Measurements from ENCODE around the gene CDH23.

The CDH23 gene

GRCh38 chr10:71648254-71648932 is 251.7 kb downstream of the CDH23 start:
- DNase-seq, result no peak

GRCh38 chr10:71648933-71649320 is 252.2 kb downstream of the CDH23 start:
- no peak for DNase-seq

- no peak for DNase-seq
Observed at GRCh38 chr10:71649631-71650030, 252.9 kb downstream of the CDH23 start.

DNA sequence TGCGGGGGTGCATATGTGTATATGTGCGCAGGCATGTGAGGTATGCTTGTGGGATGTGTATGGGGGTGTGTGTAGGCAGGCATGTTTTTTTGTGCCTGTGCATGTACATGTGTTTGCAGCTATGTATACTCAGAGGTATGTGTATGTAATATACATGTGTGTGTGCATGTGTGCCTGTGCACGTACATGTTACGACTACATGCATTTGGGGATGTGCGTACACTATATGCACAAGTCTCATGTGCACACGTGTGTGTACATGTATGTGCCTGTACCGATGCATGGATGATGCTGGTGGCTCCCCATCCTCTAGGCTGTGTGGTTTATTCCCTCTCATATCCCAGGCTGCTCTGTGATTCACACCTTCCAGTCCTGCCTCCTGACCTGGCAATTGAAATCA is 253.7 kb downstream of the CDH23 start:
- no peak for DNase-seq

GRCh38 chr10:71651428-71651827 is 254.7 kb downstream of the CDH23 start:
- DNase-seq, result no peak

- DNase-seq, result no peak
Observed at GRCh38 chr10:71651928-71652327, 255.2 kb downstream of the CDH23 start.

GRCh38 chr10:71653044-71653443 is 256.3 kb downstream of the CDH23 start:
- DNase-seq, result no peak

GRCh38 chr10:71656220-71656619 is 259.5 kb downstream of the CDH23 start:
- no peak for DNase-seq

DNA sequence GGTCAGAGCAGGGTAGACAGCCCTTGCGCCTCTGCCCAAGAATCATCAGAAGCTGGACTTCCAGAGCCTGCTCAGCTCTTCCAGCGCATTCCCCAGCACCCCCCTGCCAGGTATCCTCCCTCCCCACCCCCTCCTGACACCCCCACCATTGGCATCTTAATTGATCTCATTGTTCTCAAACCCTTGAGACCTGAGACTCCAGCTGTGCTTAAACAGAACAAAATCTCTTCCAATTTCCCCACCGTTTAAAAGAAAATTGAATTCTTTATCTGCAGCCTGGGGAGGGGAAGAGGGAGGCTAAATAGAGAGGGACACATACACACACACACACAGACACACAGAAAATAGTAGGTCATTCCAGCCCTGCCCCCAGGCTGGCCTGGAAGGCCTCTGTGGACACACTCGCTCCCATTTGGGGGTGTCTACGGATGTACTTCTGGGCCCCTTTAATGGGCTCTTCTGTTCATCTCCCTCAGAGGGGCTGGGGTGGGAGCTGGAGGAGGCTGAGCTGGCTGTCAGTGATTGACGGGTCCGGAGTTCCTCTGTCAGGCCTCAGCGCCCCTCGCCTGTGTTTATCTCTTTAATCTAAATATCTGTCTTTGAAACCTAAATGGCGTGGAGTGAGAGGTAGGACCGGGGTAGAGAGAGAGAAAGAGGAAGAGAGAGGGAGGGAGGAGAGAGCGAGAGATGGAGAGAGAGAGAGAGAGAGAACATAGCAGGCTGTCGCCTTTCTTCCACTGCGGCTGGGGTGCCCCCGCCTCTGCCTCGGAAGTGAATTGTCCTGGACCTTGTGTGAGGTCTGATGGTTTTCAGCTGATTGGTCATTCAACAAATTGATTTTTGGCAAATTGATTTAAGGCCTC is 261.1 kb downstream of the CDH23 start:
- DNase-seq, result no peak

DNA sequence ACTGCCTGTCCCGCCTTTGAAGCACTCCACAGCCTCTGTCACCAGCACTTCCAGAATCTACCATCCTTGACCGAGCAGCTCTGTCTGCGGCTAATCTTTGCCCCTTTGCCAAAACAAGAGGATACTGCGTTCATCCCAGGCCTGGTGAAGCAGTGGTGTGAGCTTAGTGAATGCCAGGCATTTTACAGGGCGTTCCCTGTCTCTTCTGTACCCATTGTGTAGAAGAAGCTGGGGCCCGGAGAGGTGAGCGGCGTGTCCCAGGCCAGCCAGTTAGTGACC is 261.7 kb downstream of the CDH23 start:
- DNase-seq, result no peak

DNA sequence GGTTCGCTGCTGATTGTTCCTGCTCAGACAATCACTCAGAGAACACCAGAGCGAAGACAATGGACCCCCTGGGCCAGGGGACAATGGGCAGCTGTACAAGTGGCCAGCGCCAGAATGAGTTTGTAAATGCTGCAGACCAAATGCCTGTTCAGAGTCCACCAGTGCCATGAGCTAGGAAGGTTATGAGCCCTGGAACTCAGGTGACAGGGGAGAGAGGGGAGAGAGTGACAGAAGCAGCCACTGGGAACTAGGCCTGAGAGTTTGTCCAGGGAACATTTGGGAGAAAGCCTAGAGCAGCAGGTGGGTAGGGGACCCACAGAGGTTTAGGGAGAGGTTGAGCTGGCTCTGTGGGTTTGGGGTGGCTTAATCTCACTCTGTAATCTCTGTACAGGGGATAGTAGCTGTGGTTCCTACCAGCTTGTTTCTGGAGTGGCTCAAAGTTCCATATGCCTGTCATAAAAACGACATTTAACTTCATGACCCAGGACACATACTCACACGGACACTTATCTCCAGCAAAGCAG is 262.5 kb downstream of the CDH23 start:
- no peak for DNase-seq

DNA sequence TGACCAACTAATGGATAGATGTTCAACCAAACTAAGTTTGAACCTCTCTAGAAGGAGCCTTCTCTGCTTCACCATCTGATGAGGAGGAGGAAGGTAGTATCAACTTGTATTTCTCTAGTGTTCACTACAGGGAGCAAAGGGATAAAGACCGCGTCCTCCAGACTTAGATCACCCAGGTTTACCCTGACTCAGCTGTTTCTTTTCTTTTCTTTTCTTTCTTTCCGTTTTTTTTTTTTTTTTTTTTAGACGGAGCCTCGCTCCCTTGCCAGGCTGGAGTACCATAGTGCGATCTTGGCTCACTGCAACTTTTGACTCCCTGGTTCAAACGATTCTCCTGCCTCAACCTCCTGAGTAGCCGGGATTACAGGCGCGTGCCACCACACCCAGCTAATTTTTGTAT is 263.0 kb downstream of the CDH23 start:
- DNase-seq, result no peak

DNA sequence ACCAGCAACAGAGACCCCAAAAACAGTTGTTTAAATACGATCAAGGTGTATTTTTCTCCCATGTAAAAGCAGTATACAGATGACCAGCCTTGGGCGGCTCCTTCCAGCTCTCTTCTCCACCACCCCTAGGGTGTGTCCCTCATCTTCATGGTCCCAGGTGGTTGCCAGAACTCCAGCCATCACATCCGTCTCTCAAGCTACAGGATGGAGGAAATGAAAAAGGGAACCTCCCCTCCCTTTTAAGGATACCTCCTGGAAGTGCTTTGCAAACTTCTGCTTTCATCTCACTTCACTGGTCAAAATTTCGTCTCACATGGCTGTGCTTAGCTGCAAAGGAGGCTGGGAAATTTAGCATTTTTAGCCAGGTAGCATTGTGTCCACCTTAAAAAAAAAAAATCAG is 263.6 kb downstream of the CDH23 start:
- DNase-seq, result no peak

DNA sequence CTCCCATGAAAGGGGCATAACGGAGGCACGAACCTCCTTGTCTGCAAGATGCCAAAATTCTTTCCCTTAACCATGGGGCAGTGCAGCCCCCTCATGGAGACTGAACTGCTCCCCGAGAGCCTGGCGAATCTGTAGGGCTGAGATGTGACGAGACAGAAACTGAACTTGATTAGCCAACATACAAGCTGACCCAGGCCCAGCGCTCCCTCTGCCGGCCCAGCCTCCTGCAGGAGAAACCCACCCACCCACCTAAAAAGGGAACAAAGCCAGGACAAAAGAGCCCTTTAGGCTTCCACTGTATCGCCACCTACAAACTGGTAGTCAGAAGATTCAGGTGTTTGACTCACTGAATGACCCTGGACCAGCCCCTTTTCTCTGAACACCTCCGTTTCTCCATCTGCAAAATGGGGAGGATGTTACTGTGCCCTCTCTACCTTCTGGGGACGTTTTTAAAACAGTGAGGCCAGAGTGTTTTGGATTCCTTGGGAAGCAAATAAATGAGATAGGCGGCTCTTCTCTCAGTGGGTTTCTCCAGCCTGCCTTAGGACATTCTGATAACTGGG is 264.4 kb downstream of the CDH23 start:
- DNase-seq, result no peak

GRCh38 chr10:71661779-71662336 is 265.1 kb downstream of the CDH23 start:
- no peak for DNase-seq

- DNase-seq, result no peak
Observed at GRCh38 chr10:71663311-71663710, 266.6 kb downstream of the CDH23 start.

DNA sequence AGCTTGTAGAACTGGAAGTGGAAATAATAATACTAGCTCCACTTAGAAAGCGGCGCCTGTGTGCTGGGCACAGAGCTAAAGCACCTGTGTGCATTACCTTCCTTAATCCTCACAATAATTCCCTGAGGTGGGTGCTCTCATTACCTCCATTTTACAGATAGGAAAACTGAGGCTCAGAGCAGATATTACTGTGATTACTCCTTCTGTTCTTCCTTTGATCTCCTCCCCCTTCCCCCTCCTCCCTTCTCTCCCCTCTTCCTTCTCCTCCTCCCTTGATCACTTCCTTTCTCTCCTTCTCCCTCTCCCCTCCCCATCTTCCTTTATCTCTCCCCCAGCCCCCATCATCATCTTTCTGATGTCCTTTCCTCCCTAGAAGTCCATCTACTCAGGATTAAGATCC is 267.9 kb downstream of the CDH23 start:
- no peak for DNase-seq

DNA sequence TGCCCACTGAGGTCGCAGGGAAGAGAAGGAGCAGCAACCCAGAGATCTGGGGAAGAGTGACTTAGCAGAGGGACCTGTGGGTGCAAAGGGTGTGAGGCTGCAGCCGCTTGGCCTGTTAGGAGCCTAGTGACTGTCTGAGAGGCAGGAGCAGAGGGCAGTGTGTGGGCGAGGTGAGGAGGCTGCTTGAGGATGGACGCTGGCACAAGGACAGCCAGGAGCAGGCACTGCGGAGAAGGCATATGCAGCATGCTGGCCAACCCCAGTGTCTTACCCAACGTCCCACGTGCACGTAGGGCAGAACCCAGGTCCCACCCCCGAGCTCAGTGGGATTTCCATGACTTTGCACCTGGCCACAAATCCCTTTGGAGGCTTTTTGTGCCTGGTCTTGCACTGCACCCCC is 268.7 kb downstream of the CDH23 start:
- no peak for DNase-seq

DNA sequence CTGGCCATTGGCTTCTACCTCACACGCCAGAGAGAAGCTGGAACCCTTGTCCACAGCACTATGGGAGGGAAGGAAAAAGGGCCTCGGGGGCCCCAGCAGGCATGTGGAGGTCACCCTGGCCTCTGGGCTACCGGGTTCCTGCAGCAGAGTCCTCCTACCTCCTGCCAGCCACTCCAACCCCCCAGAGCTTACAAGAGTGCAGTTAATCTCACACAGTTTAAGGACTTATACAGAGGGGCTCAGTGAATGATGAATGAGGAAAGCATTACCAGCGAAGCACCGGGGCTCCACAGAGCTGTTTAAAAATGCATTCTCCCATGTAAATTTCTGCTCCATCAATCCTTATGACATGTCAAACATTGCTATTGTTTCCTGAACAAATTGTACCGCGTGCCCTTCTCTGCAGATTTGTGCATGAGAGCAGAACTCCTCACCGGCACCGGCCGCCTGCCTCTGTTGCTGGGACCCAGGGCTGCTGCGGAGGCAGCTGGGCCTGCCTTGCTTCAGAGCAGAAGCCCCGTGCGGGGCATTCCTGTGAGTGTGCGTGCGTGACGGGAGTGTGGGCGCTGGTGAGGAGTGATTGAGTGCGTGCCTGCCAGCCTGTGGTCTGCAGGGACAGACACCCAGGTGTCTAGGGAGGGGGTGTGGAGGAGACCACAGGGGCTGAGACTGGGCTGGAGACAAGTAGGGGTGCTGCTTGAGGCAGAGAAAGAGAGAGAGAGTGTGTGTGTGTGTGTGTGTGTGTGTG is 270.1 kb downstream of the CDH23 start:
- no peak for DNase-seq

DNA sequence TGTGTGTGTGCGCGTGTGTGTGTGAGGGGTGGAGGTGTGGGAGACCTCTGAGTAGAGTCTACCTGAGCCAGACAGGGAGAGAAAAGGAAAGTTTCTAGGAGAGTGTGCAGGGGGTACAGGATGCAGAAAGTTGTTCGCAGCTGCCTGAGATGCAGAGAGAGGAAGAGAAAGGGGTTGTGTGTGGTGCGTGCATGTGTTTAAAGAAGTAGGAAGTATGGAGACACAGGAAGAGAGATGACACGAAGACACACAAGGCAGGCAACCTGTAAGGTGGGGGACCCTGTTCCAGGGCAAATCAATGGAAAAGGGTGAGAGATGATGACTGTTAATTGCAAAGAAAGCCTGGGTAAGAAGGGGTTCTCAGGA is 270.6 kb downstream of the CDH23 start:
- DNase-seq, result no peak

DNA sequence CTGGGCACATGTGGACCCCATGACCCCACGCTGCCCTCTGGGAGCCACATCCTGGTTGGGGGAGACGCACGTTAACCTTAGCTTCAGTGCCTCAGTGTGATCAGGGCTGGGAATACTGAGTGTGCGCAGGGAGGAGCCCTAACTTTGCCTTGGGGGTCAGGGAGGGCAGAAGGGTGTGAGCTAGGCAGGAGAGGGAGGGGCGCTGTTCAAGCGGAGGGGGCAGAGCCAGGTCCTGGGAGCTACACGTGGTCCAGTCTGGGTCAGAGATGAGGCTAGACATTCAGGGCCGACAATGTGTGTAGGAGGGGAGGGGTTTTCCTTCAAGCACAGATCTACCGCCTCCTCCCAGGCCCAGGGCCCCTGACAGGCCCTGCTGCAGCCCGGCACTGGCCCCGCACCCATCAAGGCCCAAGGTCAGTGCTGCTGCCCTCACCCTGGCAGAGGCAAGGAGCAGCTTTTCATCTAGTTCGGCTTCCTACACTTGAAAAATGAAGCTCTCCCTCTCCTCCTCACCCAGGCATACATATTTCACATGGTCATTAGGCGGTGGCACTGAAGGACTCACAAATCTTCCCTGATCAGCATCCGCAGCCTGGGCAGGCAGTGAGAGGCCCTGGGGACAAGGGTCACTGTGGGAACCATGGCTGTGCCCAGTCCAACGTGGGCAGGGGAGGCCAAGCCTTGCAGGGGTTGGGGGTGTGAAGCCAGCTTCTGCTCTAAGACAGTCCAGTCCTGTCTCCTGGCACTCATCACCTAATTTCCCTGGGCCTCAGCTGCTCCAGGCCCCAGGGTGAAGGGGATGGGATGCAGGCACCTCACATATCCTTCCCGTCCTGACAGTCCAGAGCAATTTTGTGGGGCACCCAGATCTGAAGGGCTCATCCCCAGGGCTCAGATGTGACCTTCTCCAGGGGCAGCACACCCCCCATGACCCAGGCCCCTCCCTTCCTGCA is 275.6 kb downstream of the CDH23 start:
- no peak for DNase-seq
